OCI-LY1 (cell line): ENCODE measurements around the gene WDPCP.

Experiments
- H2AFZ ChIP-seq: fragments of 200-600 bp; sonication (generic), shearing (Covaris generic); 2 replicates; pipeline ENCODE4 v1.6.0; 2014; ENCODE audit warnings: antibody characterized with exemption, mild to moderate bottlenecking, low read length
- H3F3A ChIP-seq: fragments of 200-600 bp; sonication (generic), shearing (Covaris generic); 2 replicates; pipeline ENCODE4 v1.6.0; 2014; ENCODE audit warnings: mild to moderate bottlenecking, antibody characterized with exemption, low read length, moderate library complexity; ENCODE audit not compliant: insufficient read depth
- H3K27ac ChIP-seq: fragments of 200-600 bp; sonication (generic); 2 replicates; pipeline ENCODE4 v1.5.1; 2014; ENCODE audit warnings: low read length, mixed run types, mild to moderate bottlenecking, low read depth; ENCODE audit not compliant: poor library complexity, severe bottlenecking
- H3K27me3 ChIP-seq: fragments of 200-600 bp; sonication (generic); 2 replicates; pipeline ENCODE4 v1.6.0; 2014; ENCODE audit warnings: antibody characterized with exemption, mild to moderate bottlenecking, low read length, moderate library complexity; ENCODE audit not compliant: insufficient read depth
- H3K36me3 ChIP-seq: fragments of 200-600 bp; sonication (generic); 2 replicates; pipeline ENCODE4 v1.6.1; 2014; ENCODE audit warnings: mild to moderate bottlenecking, antibody characterized with exemption, low read length, moderate library complexity, mixed read lengths; ENCODE audit not compliant: insufficient read depth
- H3K4me1 ChIP-seq: fragments of 200-600 bp; sonication (generic); 2 replicates; pipeline ENCODE4 v1.5.1; 2014; ENCODE audit warnings: mild to moderate bottlenecking, low read length, moderate library complexity; ENCODE audit not compliant: insufficient read depth, severe bottlenecking
- H3K4me2 ChIP-seq: fragments of 200-600 bp; sonication (generic), shearing (Covaris generic); 2 replicates; pipeline ENCODE4 v1.6.1; 2014; ENCODE audit warnings: low read length
- H3K4me3 ChIP-seq: fragments of 200-600 bp; sonication (generic); 2 replicates; pipeline ENCODE4 v1.5.1; 2014; ENCODE audit warnings: low read length, low read depth, mild to moderate bottlenecking, mixed read lengths; ENCODE audit not compliant: poor library complexity, severe bottlenecking
- H3K79me2 ChIP-seq: fragments of 200-600 bp; shearing (Covaris generic); 2 replicates; pipeline ENCODE4 v1.6.1; 2016; ENCODE audit warnings: mixed run types, low read length, mixed read lengths; ENCODE audit not compliant: insufficient read depth
- H3K9ac ChIP-seq: fragments of 200-600 bp; sonication (generic), shearing (Covaris generic); 2 replicates; pipeline ENCODE4 v1.6.1; 2014; ENCODE audit warnings: mild to moderate bottlenecking, low read length, mixed read lengths
- H3K9me2 ChIP-seq: fragments of 200-600 bp; sonication (generic), shearing (Covaris generic); 2 replicates; pipeline ENCODE4 v1.6.1; 2014; ENCODE audit warnings: low read depth, mild to moderate bottlenecking, low read length, mixed read lengths
- H3K9me3 ChIP-seq: fragments of 200-600 bp; shearing (Covaris generic); 2 replicates; pipeline ENCODE4 v1.6.1; 2014; ENCODE audit warnings: low read length, mixed read lengths
- H4K20me1 ChIP-seq: fragments of 200-600 bp; sonication (generic), shearing (Covaris generic); 2 replicates; pipeline ENCODE4 v1.6.0; 2016; ENCODE audit warnings: mild to moderate bottlenecking, low read length; ENCODE audit not compliant: insufficient read depth
- EZH2 ChIP-seq: fragments of 200-600 bp; sonication (generic), shearing (Covaris generic); IDR thresholded peaks from 2 replicates; pipeline ENCODE4 v1.8.0; 2017; ENCODE audit warnings: borderline replicate concordance, mixed run types, mild to moderate bottlenecking, antibody characterized with exemption, low read length, moderate library complexity, mixed read lengths
- TF ChIP-seq, protein P1 (sequence below): fragments of 200-600 bp; sonication (generic), shearing (Covaris generic); IDR thresholded peaks from 2 replicates; pipeline ENCODE4 v1.5.1; 2017; ENCODE audit warnings: mild to moderate bottlenecking, antibody characterized with exemption, low read length, moderate library complexity, mixed read lengths

Gene WDPCP

DNA sequence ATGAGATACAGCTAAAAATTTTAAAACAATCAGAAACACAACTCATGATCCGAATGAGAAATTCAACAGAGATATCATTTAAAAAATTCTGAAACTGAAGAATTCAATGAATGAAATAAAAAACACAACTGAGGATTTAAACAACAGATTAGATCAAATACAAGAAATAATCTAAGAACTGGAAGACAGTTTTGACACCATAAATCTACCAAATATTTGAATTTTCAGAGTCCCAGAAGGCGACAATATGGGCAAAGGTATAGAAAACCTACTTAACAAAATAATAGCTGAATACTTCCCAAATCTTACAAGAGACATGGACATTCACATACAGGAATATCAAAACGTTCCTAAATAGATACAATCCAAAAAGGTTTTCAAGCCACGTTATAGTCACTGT is 315.7 kb downstream of the WDPCP start:
- peaks cover 8% of the 10 kb centered on the region for H3K9me3 ChIP-seq
- TF ChIP-seq EZH2, result no peak
- TF ChIP-seq, protein P1, sequence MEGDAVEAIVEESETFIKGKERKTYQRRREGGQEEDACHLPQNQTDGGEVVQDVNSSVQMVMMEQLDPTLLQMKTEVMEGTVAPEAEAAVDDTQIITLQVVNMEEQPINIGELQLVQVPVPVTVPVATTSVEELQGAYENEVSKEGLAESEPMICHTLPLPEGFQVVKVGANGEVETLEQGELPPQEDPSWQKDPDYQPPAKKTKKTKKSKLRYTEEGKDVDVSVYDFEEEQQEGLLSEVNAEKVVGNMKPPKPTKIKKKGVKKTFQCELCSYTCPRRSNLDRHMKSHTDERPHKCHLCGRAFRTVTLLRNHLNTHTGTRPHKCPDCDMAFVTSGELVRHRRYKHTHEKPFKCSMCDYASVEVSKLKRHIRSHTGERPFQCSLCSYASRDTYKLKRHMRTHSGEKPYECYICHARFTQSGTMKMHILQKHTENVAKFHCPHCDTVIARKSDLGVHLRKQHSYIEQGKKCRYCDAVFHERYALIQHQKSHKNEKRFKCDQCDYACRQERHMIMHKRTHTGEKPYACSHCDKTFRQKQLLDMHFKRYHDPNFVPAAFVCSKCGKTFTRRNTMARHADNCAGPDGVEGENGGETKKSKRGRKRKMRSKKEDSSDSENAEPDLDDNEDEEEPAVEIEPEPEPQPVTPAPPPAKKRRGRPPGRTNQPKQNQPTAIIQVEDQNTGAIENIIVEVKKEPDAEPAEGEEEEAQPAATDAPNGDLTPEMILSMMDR, result no peak

GRCh38 chr2:63270717-63271116 is 317.6 kb downstream of the WDPCP start:
- H3K9me2 ChIP-seq, result no peaks in the 10 kb centered on the region
- H3K4me1 ChIP-seq, result no peaks in the 10 kb centered on the region
- TF ChIP-seq, protein P1, result no peak
- TF ChIP-seq EZH2, result no peak
- H4K20me1 ChIP-seq, result no peaks in the 10 kb centered on the region
- no peak overlapping the region for H3K4me3 ChIP-seq
- H3K27me3 ChIP-seq, result no peaks in the 10 kb centered on the region
- H3K79me2 ChIP-seq, result no peaks in the 10 kb centered on the region
- peaks cover 8% of the 10 kb centered on the region for H3K9me3 ChIP-seq
- no peak overlapping the region for H3K27ac ChIP-seq
- no peak overlapping the region for H3K9ac ChIP-seq
- no peak overlapping the region for H2AFZ ChIP-seq
- no peak overlapping the region for H3K4me2 ChIP-seq
- no peaks in the 10 kb centered on the region for H3F3A ChIP-seq
- no peaks in the 10 kb centered on the region for H3K36me3 ChIP-seq

More for the DNA sequence above, 315.7 kb downstream of the WDPCP start:
- H2AFZ ChIP-seq, result no peak overlapping the region
- no peak overlapping the region for H3K27ac ChIP-seq
- no peaks in the 10 kb centered on the region for H3K36me3 ChIP-seq
- H3K4me3 ChIP-seq, result no peak overlapping the region
- H3F3A ChIP-seq, result no peaks in the 10 kb centered on the region
- no peaks in the 10 kb centered on the region for H3K4me1 ChIP-seq
- H3K9ac ChIP-seq, result no peak overlapping the region
- H3K79me2 ChIP-seq, result no peaks in the 10 kb centered on the region
- H4K20me1 ChIP-seq, result no peaks in the 10 kb centered on the region
- H3K4me2 ChIP-seq, result no peak overlapping the region
- no peaks in the 10 kb centered on the region for H3K9me2 ChIP-seq
- no peaks in the 10 kb centered on the region for H3K27me3 ChIP-seq

DNA sequence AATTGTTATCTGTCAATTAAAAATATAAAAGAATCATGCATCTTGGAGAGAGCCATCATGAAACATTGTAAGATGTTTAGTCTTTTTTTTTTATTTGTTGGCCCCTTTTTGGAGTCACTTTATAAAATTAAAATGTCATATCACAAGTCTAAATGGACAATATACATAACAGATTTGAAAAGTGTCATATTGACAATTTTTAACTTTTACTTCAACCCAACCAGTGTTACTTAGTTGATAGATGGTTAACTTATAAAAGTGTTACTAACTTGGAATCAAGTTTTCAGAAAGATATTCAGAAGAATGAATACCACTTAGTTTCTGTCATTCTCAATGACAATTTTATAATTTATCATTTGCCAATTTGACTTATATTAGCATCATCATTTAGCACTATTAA is 319.3 kb downstream of the WDPCP start:
- no peak overlapping the region for H2AFZ ChIP-seq
- no peaks in the 10 kb centered on the region for H3K79me2 ChIP-seq
- no peaks in the 10 kb centered on the region for H3K27me3 ChIP-seq
- no peaks in the 10 kb centered on the region for H3K4me1 ChIP-seq
- no peak overlapping the region for H3K27ac ChIP-seq
- TF ChIP-seq, protein P1, result no peak
- TF ChIP-seq EZH2, result no peak
- H3F3A ChIP-seq, result no peaks in the 10 kb centered on the region
- no peaks in the 10 kb centered on the region for H4K20me1 ChIP-seq
- H3K9me3 ChIP-seq, result peaks cover 8% of the 10 kb centered on the region
- no peak overlapping the region for H3K9ac ChIP-seq
- H3K9me2 ChIP-seq, result no peaks in the 10 kb centered on the region
- H3K4me2 ChIP-seq, result no peak overlapping the region
- H3K4me3 ChIP-seq, result no peak overlapping the region
- H3K36me3 ChIP-seq, result no peaks in the 10 kb centered on the region
